HepG2 (cell line): ENCODE data around the gene PIWIL4. TPM values are rescaled to one million over a fixed set of nuclear protein-coding genes. Genes with fewer than 3 reads are reported as not detected.

Experiments used
- PBX2 ChIP-seq: IDR thresholded peaks from 2 replicates; pipeline ENCODE4 v1.6.1; 2016; ENCODE audit warnings: control low read depth
- RERE ChIP-seq: IDR thresholded peaks from 2 replicates; pipeline ENCODE4 v1.6.1; 2016; ENCODE audit warnings: low read depth, missing genetic modification reagents, missing compliant biosample characterization
- STAG1 ChIP-seq: sonication (generic); formaldehyde crosslinking; IDR thresholded peaks from 2 replicates; pipeline ENCODE4 v1.4.0; 2020; ENCODE audit warnings: missing genetic modification reagents
- ZNF687 ChIP-seq: sonication (generic); formaldehyde crosslinking; IDR thresholded peaks from 2 replicates; pipeline ENCODE4 v1.5.1; 2020; ENCODE audit warnings: mild to moderate bottlenecking, missing genetic modification reagents, moderate library complexity
- ZNF850 ChIP-seq: sonication (generic); formaldehyde crosslinking; conservative IDR thresholded peaks from 2 replicates; pipeline ENCODE4 v1.9.0; 2021; ENCODE audit warnings: mild to moderate bottlenecking, missing genetic modification reagents
- polyA plus RNA-seq, 8 experiments: library from polyadenylated mRNA; depleted of rRNA in 3 of 8; stranded (reverse) in 7 of 8; unstranded in 1 of 8; fragments of >200 nt; fragmentation: Illumina TruSeq in 4 of 8; extraction: Trizol in 4 of 8; gene quantifications; 2 replicates each; pipeline versions ENCODE4 v1.2.1 to v1.2.3, GENCODE V29; 2011 to 2016; ENCODE audit warnings: low read depth in 4 of 8, missing spikeins in 1 of 8, mixed read lengths in 1 of 8; ENCODE audit not compliant: insufficient read depth in 1 of 8
- total RNA-seq, 5 experiments: library from RNA; depleted of rRNA; stranded (reverse); fragments of >200 nt; fragmentation: Illumina TruSeq; extraction: Trizol; gene quantifications; 2 replicates each; pipeline ENCODE4 v1.2.3, GENCODE V29; 2016; ENCODE audit warnings: low read depth in 1 of 5

The PIWIL4 gene
- total and polyA plus RNA-seq, 2 of the 13 experiments (the other 11 are each of a cell fraction or from before 2014, with no cell fraction given): 0.08 TPM; not detected in 1

- TF ChIP-seq RERE (no peak), ZNF687 (CRISPR knock-in tag) (no peak), PBX2 (no peak), STAG1 (CRISPR knock-in tag) (peak; percentile 31), ZNF850 (CRISPR knock-in tag) (no peak)
These were observed 45.5 kb upstream of the PIWIL4 start (continued) for GRCh38 chr11:94521684-94522083.
